HG03520 (cell line): ENCODE results near the gene LDAH.
A peak's percentile ranks its signal among the peaks of the same experiment; 100 is the strongest.

ENCODE experiments used
- ATAC-seq: cut with Tn5 transposase; IDR thresholded peaks from one replicate; pipeline ENCODE4 v1.9.1; 2021; ENCODE audit warnings: mild to moderate bottlenecking, moderate library complexity; ENCODE audit not compliant: unreplicated experiment

LDAH gene

GRCh38 chr2:20822535-20823490, at the start of gene LDAH:
LDAH (minus strand) TSS chr2:20823101; CDS start chr2:20801463, 21,638 bp downstream.
- peak; percentile 89 for ATAC-seq

GRCh38 chr2:20868377-20868776, 45.5 kb upstream of the LDAH start:
- peak; percentile 100 for ATAC-seq

- ATAC-seq = no peak
Measured at GRCh38 chr2:20862850-20863249, 39.9 kb upstream of the LDAH start.

- ATAC-seq = no peak
Measured at GRCh38 chr2:20855456-20855855, 32.6 kb upstream of the LDAH start.

GRCh38 chr2:20852670-20853069, 29.8 kb upstream of the LDAH start:
- no peak for ATAC-seq

- ATAC-seq = no peak
Measured at GRCh38 chr2:20852139-20852538, 29.2 kb upstream of the LDAH start.

- ATAC-seq = no peak
Measured at GRCh38 chr2:20844246-20844645, 21.3 kb upstream of the LDAH start.

GRCh38 chr2:20839052-20839451, 16.2 kb upstream of the LDAH start:
- no peak for ATAC-seq

GRCh38 chr2:20838016-20838415, 15.1 kb upstream of the LDAH start:
- ATAC-seq = no peak

- no peak for ATAC-seq
Measured at GRCh38 chr2:20836521-20836920, 13.6 kb upstream of the LDAH start.

GRCh38 chr2:20834331-20834730, 11.4 kb upstream of the LDAH start:
- no peak for ATAC-seq

- no peak for ATAC-seq
Measured at GRCh38 chr2:20832606-20833005, 9.7 kb upstream of the LDAH start.

- ATAC-seq = no peak
Measured at GRCh38 chr2:20829861-20830260, 7.0 kb upstream of the LDAH start.

GRCh38 chr2:20823917-20824316, 1.0 kb upstream of the LDAH start:
- ATAC-seq = no peak

- no peak for ATAC-seq
Measured at GRCh38 chr2:20818820-20819219, 4.1 kb downstream of the LDAH start.

- no peak for ATAC-seq
Measured at GRCh38 chr2:20815216-20815615, 7.7 kb downstream of the LDAH start.

- no peak for ATAC-seq
Measured at GRCh38 chr2:20812779-20813178, 10.1 kb downstream of the LDAH start.

- ATAC-seq = no peak
Measured at GRCh38 chr2:20806286-20806685, 16.6 kb downstream of the LDAH start.

- ATAC-seq = no peak
Measured at GRCh38 chr2:20803974-20804373, 18.9 kb downstream of the LDAH start.

GRCh38 chr2:20803226-20803682, 19.6 kb downstream of the LDAH start:
- no peak for ATAC-seq

GRCh38 chr2:20797096-20797495, 25.8 kb downstream of the LDAH start:
- no peak for ATAC-seq

- ATAC-seq = no peak
Measured at GRCh38 chr2:20796374-20796791, 26.5 kb downstream of the LDAH start.
